T-cell (primary cell): ENCODE data around the gene VARS1. TPM values are rescaled to one million over a fixed set of nuclear protein-coding genes. Genes with fewer than 3 reads are reported as not detected.

ENCODE experiments used
- ATAC-seq, 4 experiments: fragments of 200-7000 bp in 3 of 4; fragments of 150-1000 bp in 1 of 4; cut with Tn5 transposase; replicated peaks in 1 of 4; 1 replicate in 3 of 4; 2 replicates in 1 of 4; pipeline ENCODE4 v1.10.0; 2021; ENCODE audit warnings: moderate library complexity in 3 of 4, mild to moderate bottlenecking in 2 of 4, moderate number of reproducible peaks in 1 of 4
- CTCF ChIA-PET, 2 donors: fragments of 300-600 bp; sonication (Branson Sonifier 250); formaldehyde crosslinking; loops; one replicate each; lab custom pipeline; 2022; ENCODE audit warnings: antibody characterized with exemption in 2 of 2; lab: Charles Lee
- POLR2A ChIA-PET, 2 donors: fragments of 300-600 bp; sonication (Branson Sonifier 250); formaldehyde crosslinking; loops; one replicate each; lab custom pipeline; 2022; ENCODE audit warnings: antibody characterized with exemption in 2 of 2; lab: Charles Lee
- DNase-seq, 35 experiments: peaks; one replicate each; pipeline versions ENCODE4 v3.0.0 to v3.0.0-alpha.2; 2013 to 2023
- H3K27ac ChIP-seq: one replicate; pipeline ENCODE4 v1.5.1; 2013; ENCODE audit warnings: low read length
- H3K27me3 ChIP-seq, 2 experiments: replicated peaks in 1 of 2; 1 replicate in 1 of 2; 2 replicates in 1 of 2; pipeline versions ENCODE4 v1.6.1 to v1.7.0; 2013; ENCODE audit warnings: low read length in 1 of 2, mixed read lengths in 1 of 2; ENCODE audit not compliant: control insufficient read depth in 2 of 2, insufficient read depth in 2 of 2; ENCODE audit errors: extremely low read depth in 1 of 2
- H3K36me3 ChIP-seq, 2 donors: 1 replicate in 1 of 2; 2 replicates in 1 of 2; pipeline versions ENCODE4 v1.6.1 to v1.7.0; 2013; ENCODE audit warnings: low read length in 1 of 2; ENCODE audit not compliant: control insufficient read depth in 2 of 2, insufficient read depth in 1 of 2; ENCODE audit errors: extremely low read depth in 1 of 2
- H3K4me1 ChIP-seq, 2 experiments: 1 replicate in 1 of 2; 2 replicates in 1 of 2; pipeline versions ENCODE4 v1.6.1 to v1.7.0; 2013; ENCODE audit warnings: low read length in 2 of 2, mixed read lengths in 1 of 2; ENCODE audit not compliant: insufficient read depth in 2 of 2, control insufficient read depth in 1 of 2; ENCODE audit errors: extremely low read depth in 1 of 2
- H3K4me3 ChIP-seq, 2 donors: 1 replicate in 1 of 2; 2 replicates in 1 of 2; pipeline versions ENCODE4 v1.5.1 to v1.7.0; 2013; ENCODE audit warnings: mild to moderate bottlenecking in 2 of 2, low read length in 1 of 2, moderate library complexity in 1 of 2; ENCODE audit not compliant: control insufficient read depth in 1 of 2; ENCODE audit errors: extremely low read depth in 1 of 2
- H3K9me3 ChIP-seq: 2 replicates; pipeline ENCODE4 v1.7.0; 2013
- H3K27ac Mint-ChIP-seq, 2 donors: one replicate each; pipeline ENCODE4 v1.8.0; 2020 to 2021; ENCODE audit warnings: mild to moderate bottlenecking in 2 of 2, mixed read lengths in 2 of 2
- H3K27me3 Mint-ChIP-seq, 2 donors: one replicate each; pipeline ENCODE4 v1.8.0; 2021 to 2022; ENCODE audit warnings: mixed read lengths in 2 of 2
- H3K36me3 Mint-ChIP-seq: one replicate; pipeline ENCODE4 v1.8.0; 2021; ENCODE audit warnings: mixed read lengths
- H3K4me1 Mint-ChIP-seq, 3 donors: one replicate each; pipeline ENCODE4 v1.8.0; 2020 to 2022; ENCODE audit warnings: mixed read lengths in 3 of 3, mild to moderate bottlenecking in 1 of 3
- H3K4me3 Mint-ChIP-seq, 3 donors: one replicate each; pipeline ENCODE4 v1.8.0; 2020 to 2022; ENCODE audit warnings: mild to moderate bottlenecking in 3 of 3, mixed read lengths in 3 of 3, moderate library complexity in 3 of 3
- H3K9me3 Mint-ChIP-seq, 3 donors: one replicate each; pipeline ENCODE4 v1.8.0; 2020 to 2022; ENCODE audit warnings: mixed read lengths in 3 of 3
- WGBS: methylation state at CpG from one replicate; pipeline ENCODE4 v1.1.5; 2013; ENCODE audit warnings: missing lambda C conversion rate; ENCODE audit not compliant: insufficient coverage; 5-methylcytosine and 5-hydroxymethylcytosine counted together
- total RNA-seq, 35 experiments: library from RNA in 6 of 35; stranded (reverse) in 6 of 35; fragments of 120-200 nt in 1 of 35; gene quantifications; one replicate each; pipeline versions ENCODE4 v1.2.1 to v1.2.4 and lab custom pipeline; 2013 to 2026

VARS1 gene
- total RNA-seq, 5 donors from 2014 or later (not counting 1 experiment from before 2014, with no cell fraction given) = 44.4 to 71.0 (median 62.5) TPM

DNA sequence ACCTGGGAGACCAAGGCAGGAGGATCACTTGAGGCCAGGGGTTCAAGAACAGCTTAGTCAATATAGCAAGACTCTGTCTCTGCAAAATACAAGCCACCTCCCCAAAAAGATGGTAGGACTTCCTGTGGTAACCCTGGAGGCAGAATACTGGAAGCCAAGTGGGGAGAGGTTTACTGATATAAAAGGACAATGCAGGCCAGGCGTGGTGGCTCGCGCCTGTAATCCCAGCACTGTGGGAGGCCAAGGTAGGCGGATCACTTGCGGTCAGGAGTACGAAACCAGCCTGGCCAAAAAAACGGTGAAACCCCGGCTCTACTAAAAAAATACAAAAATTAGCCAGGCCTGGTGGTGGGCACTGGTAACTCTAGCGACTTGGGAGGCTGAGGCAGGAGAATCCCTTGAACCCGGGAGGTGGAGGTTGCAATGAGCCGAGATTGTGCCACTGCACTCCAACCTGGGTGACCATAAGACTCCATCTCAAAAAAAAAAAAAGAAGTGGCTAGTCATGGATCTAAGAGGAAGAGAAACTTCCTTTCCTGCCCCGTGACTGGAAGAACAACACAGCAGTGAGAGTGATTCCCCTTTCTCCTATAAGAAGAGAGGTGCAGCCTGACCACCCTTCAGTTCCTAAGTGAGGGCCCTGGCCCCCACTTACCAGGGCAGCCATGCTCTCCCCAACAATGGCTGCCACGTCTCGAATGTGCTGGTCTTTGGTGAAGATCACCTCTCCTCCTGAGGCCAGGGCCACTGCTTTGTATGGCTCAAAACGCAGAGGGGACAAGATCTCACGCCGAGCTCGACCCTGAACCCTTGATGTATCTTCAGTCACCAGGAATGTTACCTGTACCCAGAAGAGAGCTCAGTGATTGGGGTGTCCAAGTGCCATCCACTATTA is 26.9 kb downstream of the VARS1 start:
- Mint-ChIP-seq H3K27ac (peak overlapping the region in 1 of 2 donors; percentile 24), H3K27me3 (no peaks in the 10 kb centered on the region), H3K4me3 (no peak overlapping the region), H3K9me3 (no peaks in the 10 kb centered on the region), H3K4me1 (peaks cover 24 to 30% (median 29%) of the 10 kb centered on the region in 3 donors), H3K36me3 (peaks cover 2% of the 10 kb centered on the region)
- Histone ChIP-seq H3K9me3 (no peaks in the 10 kb centered on the region), H3K36me3 (no peaks in the 10 kb centered on the region), H3K4me1 (peaks cover 10 to 37% of the 10 kb centered on the region in 2 experiments), H3K27ac (no peak overlapping the region), H3K27me3 (no peaks in the 10 kb centered on the region), H3K4me3 (no peak overlapping the region)
- CTCF ChIA-PET = interaction anchor here in 1 of 2 donors (1.4 to 1.5 kb wide), 2 partner anchors 33 to 41 kb away, joined by 5 read pairs; partner anchors contain the start of gene CLIC1
- ATAC-seq (no peak), DNase-seq (no peak)
- POLR2A ChIA-PET = no interaction called here
- 90% methylated on average over 7 of the region's 18 CpGs for WGBS

GRCh38 chr6:31767096-31767645 is 28.4 kb downstream of the VARS1 start:
- WGBS = 100% methylated on average over 2 of the region's 6 CpGs
- Mint-ChIP-seq H3K9me3 (no peaks in the 10 kb centered on the region), H3K36me3 (peaks cover 8% of the 10 kb centered on the region), H3K4me3 (no peak overlapping the region), H3K4me1 (peaks cover 17 to 22% (median 17%) of the 10 kb centered on the region in 3 donors), H3K27me3 (no peaks in the 10 kb centered on the region), H3K27ac (no peak overlapping the region)
- no peaks in the 10 kb centered on the region for H3K36me3 ChIP-seq
- peaks cover 3 to 23% of the 10 kb centered on the region in 2 experiments for H3K4me1 ChIP-seq
- no peaks in the 10 kb centered on the region for H3K27me3 ChIP-seq
- CTCF ChIA-PET = no interaction called here
- H3K4me3 ChIP-seq = no peak overlapping the region
- ATAC-seq = no peak
- H3K27ac ChIP-seq = no peak overlapping the region
- H3K9me3 ChIP-seq = no peaks in the 10 kb centered on the region
- no peak for DNase-seq
- POLR2A ChIA-PET = no interaction called here

DNA sequence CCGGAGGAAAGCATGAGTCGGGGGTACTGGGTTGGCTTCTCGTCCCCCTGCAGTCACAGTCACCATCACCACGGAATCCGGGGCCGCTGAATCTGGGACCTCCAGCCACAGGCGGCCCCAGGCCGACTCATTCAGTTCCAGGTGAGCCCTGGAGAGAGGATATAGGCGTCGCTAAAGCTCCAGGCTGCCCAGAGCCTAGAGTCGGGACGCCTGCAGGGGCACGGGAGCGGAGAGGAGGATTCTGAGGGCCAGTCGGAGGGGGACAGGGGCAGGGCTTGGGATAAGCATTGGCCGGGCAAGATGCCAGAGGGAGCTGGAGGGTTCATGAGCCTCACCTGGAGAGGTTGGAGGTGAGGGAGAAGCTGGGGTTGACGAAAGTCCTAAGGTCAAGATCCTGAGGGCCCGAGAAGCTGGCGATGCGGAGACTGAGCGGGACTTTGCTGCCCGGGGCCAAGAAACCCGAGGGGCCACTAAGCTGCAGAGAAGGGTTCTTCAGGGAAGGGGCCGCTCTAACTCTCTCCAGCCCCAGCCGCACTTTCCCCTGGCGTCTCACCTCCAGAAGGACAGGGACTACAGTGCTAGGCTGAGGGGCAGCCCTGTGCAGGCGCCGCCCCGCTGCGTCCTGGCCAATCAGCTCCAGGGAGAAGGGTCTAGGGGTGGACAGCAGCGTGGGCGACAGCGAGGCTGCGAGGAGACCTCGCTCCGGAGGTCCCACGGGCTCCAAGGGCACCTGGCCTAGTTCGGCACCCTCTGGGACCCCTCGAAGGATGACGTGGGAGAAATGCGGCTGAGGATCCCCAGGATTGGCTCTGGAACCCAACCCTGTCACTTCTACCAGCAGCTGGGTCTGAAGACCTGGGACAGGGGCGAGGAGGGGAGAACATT is 29.4 kb downstream of the VARS1 start:
- H3K27ac Mint-ChIP-seq = no peak overlapping the region
- Histone ChIP-seq H3K4me3 (no peak overlapping the region), H3K27me3 (no peaks in the 10 kb centered on the region), H3K4me1 (peaks cover 0 to 13% of the 10 kb centered on the region in 2 experiments), H3K9me3 (no peaks in the 10 kb centered on the region), H3K36me3 (no peaks in the 10 kb centered on the region), H3K27ac (no peak overlapping the region)
- no peak overlapping the region for H3K4me3 Mint-ChIP-seq
- H3K27me3 Mint-ChIP-seq = no peaks in the 10 kb centered on the region
- DNase-seq = no peak
- 84% methylated on average over 33 of the region's 42 CpGs for WGBS
- ChIA-PET POLR2A (interaction anchor here in 1 of 2 donors (0.5 kb wide), 1 partner anchor 82 kb away, joined by 9 read pairs; no protein-coding TSS in a partner anchor), CTCF (interaction anchor here in 1 of 2 donors (0.6 kb wide), 1 partner anchor 213 kb away, joined by 12 read pairs; no protein-coding TSS in a partner anchor)
- ATAC-seq = no peak
- no peaks in the 10 kb centered on the region for H3K9me3 Mint-ChIP-seq
- H3K36me3 Mint-ChIP-seq = peaks cover 15% of the 10 kb centered on the region
- peaks cover 9 to 17% (median 9%) of the 10 kb centered on the region in 3 donors for H3K4me1 Mint-ChIP-seq

GRCh38 chr6:31765559-31765909 is 30.0 kb downstream of the VARS1 start:
- peaks cover 7 to 17% (median 7%) of the 10 kb centered on the region in 3 donors for H3K4me1 Mint-ChIP-seq
- ATAC-seq (no peak), DNase-seq (no peak)
- H3K27me3 Mint-ChIP-seq = no peaks in the 10 kb centered on the region
- WGBS = 73% methylated on average over 3 of the region's 9 CpGs
- Histone ChIP-seq H3K4me1 (peaks cover 0 to 8% of the 10 kb centered on the region in 2 experiments), H3K36me3 (no peaks in the 10 kb centered on the region), H3K27me3 (no peaks in the 10 kb centered on the region), H3K9me3 (no peaks in the 10 kb centered on the region), H3K27ac (no peak overlapping the region), H3K4me3 (no peak overlapping the region)
- ChIA-PET POLR2A (no interaction called here), CTCF (interaction anchor here in 1 of 2 donors (0.6 kb wide), 1 partner anchor 8 kb away, joined by 7 read pairs; no protein-coding TSS in a partner anchor)
- H3K4me3 Mint-ChIP-seq = no peak overlapping the region
- H3K27ac Mint-ChIP-seq = no peak overlapping the region
- H3K36me3 Mint-ChIP-seq = peaks cover 20% of the 10 kb centered on the region
- no peaks in the 10 kb centered on the region for H3K9me3 Mint-ChIP-seq

DNA sequence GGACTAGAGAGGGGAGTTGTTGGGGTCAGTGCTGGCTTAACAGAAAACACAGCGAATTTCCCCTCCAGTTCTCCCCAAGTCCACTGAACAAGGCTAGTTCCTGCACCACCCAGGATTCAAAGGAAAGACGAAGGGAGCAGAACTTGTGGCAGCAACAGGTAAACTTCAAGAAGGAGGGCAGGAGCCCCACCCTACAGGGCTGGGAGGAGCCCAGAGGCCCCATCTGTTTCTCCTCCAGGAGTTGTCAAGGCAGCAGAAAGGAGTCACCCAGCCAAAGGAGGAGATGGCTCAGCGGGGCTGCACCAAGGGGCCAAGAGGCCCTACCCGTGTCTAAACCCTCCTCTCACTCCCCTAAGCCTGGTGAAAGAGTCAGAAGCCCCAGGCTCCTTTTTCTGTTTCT is 31.4 kb downstream of the VARS1 start:
- WGBS = no CpG with 5 or more reads among the region's 4 CpGs
- CTCF ChIA-PET = no interaction called here
- no peak overlapping the region for H3K27ac ChIP-seq

GRCh38 chr6:31763619-31763940 is 32.0 kb downstream of the VARS1 start:
- no peaks in the 10 kb centered on the region for H3K4me1 ChIP-seq
- no peaks in the 10 kb centered on the region for H3K9me3 ChIP-seq
- DNase-seq (no peak), ATAC-seq (no peak)
- Mint-ChIP-seq H3K27me3 (no peaks in the 10 kb centered on the region), H3K4me1 (peaks cover 0 to 9% (median 0%) of the 10 kb centered on the region in 3 donors), H3K27ac (no peak overlapping the region), H3K4me3 (no peak overlapping the region), H3K36me3 (peaks cover 32% of the 10 kb centered on the region), H3K9me3 (no peaks in the 10 kb centered on the region)
- no peaks in the 10 kb centered on the region for H3K27me3 ChIP-seq
- POLR2A ChIA-PET = no interaction called here
- H3K36me3 ChIP-seq = no peaks in the 10 kb centered on the region
- CTCF ChIA-PET = no interaction called here
- WGBS = 100% methylated on average over 1 of the region's 1 CpG
- no peak overlapping the region for H3K27ac ChIP-seq
- no peak overlapping the region for H3K4me3 ChIP-seq

More for the DNA sequence above, 31.4 kb downstream of the VARS1 start:
- POLR2A ChIA-PET = no interaction called here
- peaks cover 0 to 11% (median 0%) of the 10 kb centered on the region in 3 donors for H3K4me1 Mint-ChIP-seq
- Histone ChIP-seq H3K9me3 (no peaks in the 10 kb centered on the region), H3K4me3 (no peak overlapping the region), H3K36me3 (no peaks in the 10 kb centered on the region), H3K27me3 (no peaks in the 10 kb centered on the region), H3K4me1 (no peaks in the 10 kb centered on the region)
- no peaks in the 10 kb centered on the region for H3K9me3 Mint-ChIP-seq
- peaks cover 28% of the 10 kb centered on the region for H3K36me3 Mint-ChIP-seq
- no peaks in the 10 kb centered on the region for H3K27me3 Mint-ChIP-seq
- H3K4me3 Mint-ChIP-seq = no peak overlapping the region
- DNase-seq (no peak), ATAC-seq (no peak)
- H3K27ac Mint-ChIP-seq = no peak overlapping the region
